ENCODE measurements around the gene MRPL46. TPM values are rescaled to one million over a fixed set of nuclear protein-coding genes. Genes with fewer than 3 reads are reported as not detected.

MRPL46 gene
- total RNA-seq, 3 donors from 2014 or later, result 19.0 to 25.0 (median 20.8) TPM

DNA sequence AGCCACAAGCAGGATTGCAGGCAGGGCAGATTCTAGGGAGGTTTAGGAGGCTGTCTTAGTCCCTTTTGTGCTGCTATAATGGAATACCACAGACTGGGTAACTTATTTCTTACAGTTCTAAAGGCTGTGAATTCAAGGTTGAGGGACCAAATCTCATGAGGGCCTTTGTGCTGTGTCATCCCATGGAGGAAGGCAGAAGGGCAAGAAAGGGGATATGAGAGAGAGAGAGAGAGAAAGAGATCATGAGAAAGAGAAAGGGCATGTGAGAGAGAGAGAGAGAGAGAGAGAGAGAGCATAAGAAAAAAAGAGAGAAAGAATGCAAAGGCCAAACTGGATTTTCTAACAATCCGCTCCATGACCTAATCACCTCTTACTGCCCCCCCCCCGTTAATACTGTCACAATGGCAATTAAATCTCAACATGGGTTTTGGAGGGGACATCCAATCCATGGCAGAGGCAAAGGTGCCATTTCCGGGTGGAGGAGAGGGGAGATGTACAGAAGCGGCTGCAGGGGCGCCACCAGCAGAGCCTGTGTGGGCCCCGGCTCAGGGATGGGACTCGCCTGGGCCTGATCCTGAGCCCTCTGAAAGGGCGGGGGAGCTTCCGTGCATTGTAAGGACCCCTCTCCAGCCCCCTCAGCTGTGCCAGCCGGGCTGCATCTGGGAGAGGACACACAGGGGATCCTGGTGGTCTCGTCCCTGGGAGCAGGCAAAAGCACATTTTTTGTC lies 20.8 kb upstream of the MRPL46 start:
- Histone ChIP-seq H3K27me3 (no peaks in the 10 kb centered on the region), H3K4me1 (no peaks in the 10 kb centered on the region), H3K4me3 (no peak overlapping the region), H3K27ac (no peak overlapping the region), H3K9me3 (no peaks in the 10 kb centered on the region), H3K36me3 (no peaks in the 10 kb centered on the region)
- no peak for DNase-seq (ENCODE audit: low spot score in 2 of 2)
- intact Hi-C loops (cut with DNase I; ENCODE audit: low total_unique reads), result no loop called here
- TF ChIP-seq POLR2A (IDR thresholded peaks at IDR 0.05) (no peak), POLR2AphosphoS5 (IDR thresholded peaks at IDR 0.05) (no peak)
- TF ChIP-seq, protein P1, sequence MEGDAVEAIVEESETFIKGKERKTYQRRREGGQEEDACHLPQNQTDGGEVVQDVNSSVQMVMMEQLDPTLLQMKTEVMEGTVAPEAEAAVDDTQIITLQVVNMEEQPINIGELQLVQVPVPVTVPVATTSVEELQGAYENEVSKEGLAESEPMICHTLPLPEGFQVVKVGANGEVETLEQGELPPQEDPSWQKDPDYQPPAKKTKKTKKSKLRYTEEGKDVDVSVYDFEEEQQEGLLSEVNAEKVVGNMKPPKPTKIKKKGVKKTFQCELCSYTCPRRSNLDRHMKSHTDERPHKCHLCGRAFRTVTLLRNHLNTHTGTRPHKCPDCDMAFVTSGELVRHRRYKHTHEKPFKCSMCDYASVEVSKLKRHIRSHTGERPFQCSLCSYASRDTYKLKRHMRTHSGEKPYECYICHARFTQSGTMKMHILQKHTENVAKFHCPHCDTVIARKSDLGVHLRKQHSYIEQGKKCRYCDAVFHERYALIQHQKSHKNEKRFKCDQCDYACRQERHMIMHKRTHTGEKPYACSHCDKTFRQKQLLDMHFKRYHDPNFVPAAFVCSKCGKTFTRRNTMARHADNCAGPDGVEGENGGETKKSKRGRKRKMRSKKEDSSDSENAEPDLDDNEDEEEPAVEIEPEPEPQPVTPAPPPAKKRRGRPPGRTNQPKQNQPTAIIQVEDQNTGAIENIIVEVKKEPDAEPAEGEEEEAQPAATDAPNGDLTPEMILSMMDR (IDR thresholded peaks at IDR 0.05), result no peak

DNA sequence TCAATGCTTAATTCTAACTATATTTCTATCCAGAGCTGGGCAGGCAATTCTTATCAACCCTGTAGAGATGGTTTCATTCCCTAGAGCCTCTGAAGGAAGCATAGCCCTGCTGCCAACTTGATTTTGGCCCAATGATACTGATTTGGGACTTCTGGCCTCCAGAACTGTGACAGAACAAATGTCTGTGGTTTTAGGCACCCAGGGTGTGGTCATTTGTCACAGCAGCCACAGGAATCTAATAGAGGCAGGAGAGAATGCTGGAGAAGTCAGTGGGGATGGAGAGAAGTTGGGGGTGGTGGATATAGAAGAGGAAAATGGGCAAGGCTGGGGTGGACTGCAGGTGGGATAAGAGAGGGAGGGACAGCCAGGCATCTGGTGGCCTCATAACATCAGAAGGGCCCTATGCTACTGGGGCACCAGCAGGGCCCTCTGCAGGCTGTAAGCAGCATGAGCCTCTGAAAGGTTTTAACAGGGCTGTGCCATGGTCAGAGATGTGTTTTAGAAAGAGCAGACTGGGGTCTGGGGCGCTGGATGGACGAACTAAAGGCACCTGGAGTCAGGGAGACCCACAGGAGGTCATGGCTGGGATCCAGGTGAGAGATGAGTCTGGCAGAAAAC lies 20.1 kb upstream of the MRPL46 start:
- H3K4me1 ChIP-seq, result no peaks in the 10 kb centered on the region
- DNase-seq (ENCODE audit: low spot score in 2 of 2), result no peak
- no peaks in the 10 kb centered on the region for H3K36me3 ChIP-seq
- H3K4me3 ChIP-seq, result no peak overlapping the region
- TF ChIP-seq POLR2AphosphoS5 (IDR thresholded peaks at IDR 0.05), result no peak
- TF ChIP-seq, protein P1 (IDR thresholded peaks at IDR 0.05), result no peak
- H3K27me3 ChIP-seq, result no peaks in the 10 kb centered on the region
- H3K27ac ChIP-seq, result no peak overlapping the region
- intact Hi-C loops (cut with DNase I; ENCODE audit: low total_unique reads), result no loop called here
- no peaks in the 10 kb centered on the region for H3K9me3 ChIP-seq

DNA sequence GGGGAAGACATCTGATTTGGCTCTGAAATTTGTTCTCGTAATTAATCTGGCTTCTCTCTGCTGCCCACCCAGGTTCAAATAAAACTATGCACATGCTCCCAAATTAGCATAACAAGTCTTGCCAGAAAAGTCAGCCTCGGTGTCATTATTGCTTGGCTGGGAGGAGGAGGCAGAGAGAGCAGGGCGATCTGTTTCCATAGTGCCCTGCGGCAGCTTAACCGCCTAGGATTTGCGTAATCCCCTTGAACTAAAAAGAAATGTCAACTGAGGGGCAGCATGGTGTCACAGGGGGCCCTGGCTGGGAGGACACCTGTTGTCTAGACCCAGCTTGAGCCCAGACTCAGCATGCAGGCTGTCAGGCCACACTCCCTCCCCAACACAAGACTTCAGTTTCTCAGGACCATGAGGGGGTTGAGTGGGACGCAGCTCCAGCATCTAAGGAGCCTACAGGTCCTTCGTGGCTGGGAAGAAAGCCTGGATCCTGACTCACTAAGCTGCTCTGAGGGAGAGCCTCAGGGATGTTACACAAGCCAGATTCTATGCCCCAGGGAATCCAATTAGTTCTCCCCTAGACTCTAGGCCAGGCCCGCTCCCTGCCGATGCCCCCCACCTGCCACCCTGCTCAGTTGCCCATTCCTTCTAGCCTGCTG lies 17.6 kb upstream of the MRPL46 start:
- no peak for TF ChIP-seq POLR2AphosphoS5 (IDR thresholded peaks at IDR 0.05)
- no peak for TF ChIP-seq POLR2A (IDR thresholded peaks at IDR 0.05)
- TF ChIP-seq, protein P1 (IDR thresholded peaks at IDR 0.05), result no peak
- intact Hi-C loops (cut with DNase I; ENCODE audit: low total_unique reads), result no loop called here
- H3K9me3 ChIP-seq, result no peaks in the 10 kb centered on the region
- no peak overlapping the region for H3K4me3 ChIP-seq
- H3K27me3 ChIP-seq, result no peaks in the 10 kb centered on the region
- H3K27ac ChIP-seq, result no peak overlapping the region
- no peaks in the 10 kb centered on the region for H3K36me3 ChIP-seq
- no peak for DNase-seq (ENCODE audit: low spot score in 2 of 2)
- H3K4me1 ChIP-seq, result no peaks in the 10 kb centered on the region

DNA sequence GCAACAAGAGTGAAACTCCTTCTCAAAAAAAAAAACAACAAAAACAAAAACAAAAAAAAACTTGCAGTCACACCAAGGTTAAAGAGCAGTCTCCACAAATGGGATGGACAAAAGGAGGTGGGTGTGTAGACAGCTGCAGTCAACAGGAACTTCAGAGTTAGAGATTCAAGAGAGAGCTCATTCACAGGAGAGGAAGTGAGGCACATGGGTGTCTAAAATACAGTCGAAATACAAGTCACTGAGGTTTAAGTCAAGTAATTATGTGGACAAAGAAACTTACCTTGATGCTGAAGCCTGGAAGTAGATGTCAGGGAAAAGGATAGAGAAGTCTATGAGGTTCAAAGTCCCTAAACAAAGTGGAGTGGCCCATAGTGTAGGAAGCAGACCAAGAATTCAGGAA lies 15.1 kb upstream of the MRPL46 start:
- H3K27ac ChIP-seq, result no peak overlapping the region
- H3K4me1 ChIP-seq, result no peaks in the 10 kb centered on the region
- no peak for TF ChIP-seq POLR2AphosphoS5 (IDR thresholded peaks at IDR 0.05)
- no peaks in the 10 kb centered on the region for H3K9me3 ChIP-seq
- intact Hi-C loops (cut with DNase I; ENCODE audit: low total_unique reads), result no loop called here
- DNase-seq (ENCODE audit: low spot score in 2 of 2), result no peak
- H3K36me3 ChIP-seq, result no peaks in the 10 kb centered on the region
- H3K27me3 ChIP-seq, result no peaks in the 10 kb centered on the region
- no peak overlapping the region for H3K4me3 ChIP-seq

DNA sequence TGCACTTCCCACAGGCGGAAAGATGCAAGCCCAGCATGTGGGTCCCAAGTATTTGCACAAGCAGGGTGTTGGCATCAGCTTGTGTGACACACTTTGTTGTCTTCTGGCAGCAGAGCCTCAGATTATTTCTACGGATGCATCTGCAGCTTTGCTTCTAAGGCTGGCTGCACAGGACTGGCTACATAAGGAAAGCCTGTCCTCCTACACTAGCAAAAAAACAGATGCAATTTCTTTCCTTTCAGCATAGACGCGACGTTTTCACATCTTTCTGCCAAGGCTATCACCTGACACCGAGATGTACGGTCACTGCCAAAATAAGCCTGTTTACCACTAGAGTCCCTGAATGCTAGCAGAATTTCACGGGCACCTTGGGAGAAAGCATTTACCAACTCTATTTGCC lies 13.8 kb upstream of the MRPL46 start:
- H3K4me3 ChIP-seq, result no peak overlapping the region

More for the DNA sequence above, 13.8 kb upstream of the MRPL46 start:
- DNase-seq (ENCODE audit: low spot score in 2 of 2), result no peak
- H3K9me3 ChIP-seq, result no peaks in the 10 kb centered on the region
- no peaks in the 10 kb centered on the region for H3K4me1 ChIP-seq
- intact Hi-C loops (cut with DNase I; ENCODE audit: low total_unique reads), result no loop called here
- H3K27ac ChIP-seq, result no peak overlapping the region
- no peak for TF ChIP-seq POLR2A (IDR thresholded peaks at IDR 0.05)
- no peak for TF ChIP-seq POLR2AphosphoS5 (IDR thresholded peaks at IDR 0.05)
- TF ChIP-seq, protein P1 (IDR thresholded peaks at IDR 0.05), result no peak
- no peaks in the 10 kb centered on the region for H3K27me3 ChIP-seq
- no peaks in the 10 kb centered on the region for H3K36me3 ChIP-seq

Data from breast epithelium (tissue), 4 donors.